GM18870 (cell line): ENCODE measurements around the gene MTF2.
"Not testable (repeated sequence)": the region's sequence is repeated elsewhere in the genome, so short reads cannot be mapped to it uniquely, and the experiment has no call there.

Experiments used
- ATAC-seq: cut with Tn5 transposase; IDR thresholded peaks from one replicate; pipeline ENCODE4 v1.9.1; 2021; ENCODE audit warnings: moderate library complexity; ENCODE audit not compliant: unreplicated experiment

The MTF2 gene

DNA sequence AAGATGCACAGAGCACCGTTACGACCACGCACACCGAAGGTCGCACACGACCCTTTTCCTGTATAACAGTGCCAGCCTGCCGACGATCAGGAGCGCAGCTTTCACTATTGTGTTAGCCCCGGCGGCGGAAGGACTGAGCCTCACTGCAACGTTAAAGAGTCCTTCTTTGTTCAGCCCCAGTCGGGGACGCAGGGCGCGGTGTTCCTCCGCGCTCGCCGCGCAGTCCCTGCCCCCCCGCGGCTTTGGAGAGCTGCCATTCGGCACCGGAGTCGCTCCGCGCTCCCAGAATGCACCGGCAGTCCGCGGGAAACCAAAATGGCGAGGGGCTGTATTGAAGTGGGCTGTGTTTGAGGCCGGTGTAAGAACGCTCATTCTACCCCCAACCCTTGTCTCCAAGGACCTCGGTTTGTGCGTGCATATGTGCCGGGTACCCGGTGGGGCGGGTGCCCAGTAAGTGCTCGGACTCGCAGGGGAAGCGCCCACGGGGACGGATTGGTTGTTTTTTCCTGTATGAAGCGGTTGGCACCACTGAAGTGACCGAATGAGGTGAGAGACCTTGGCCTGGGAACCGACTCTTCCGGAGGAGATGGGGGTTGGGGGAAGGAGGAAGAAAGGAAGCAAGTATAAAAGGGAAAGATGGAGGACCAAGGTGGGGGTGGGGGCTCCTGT is at the start of gene MTF2:
TSS of gene MTF2 (plus strand) at position 298 of the 669 bp plus-strand sequence. CDS start at position 542, 244 bp downstream.
- peak; percentile 46 for ATAC-seq

DNA sequence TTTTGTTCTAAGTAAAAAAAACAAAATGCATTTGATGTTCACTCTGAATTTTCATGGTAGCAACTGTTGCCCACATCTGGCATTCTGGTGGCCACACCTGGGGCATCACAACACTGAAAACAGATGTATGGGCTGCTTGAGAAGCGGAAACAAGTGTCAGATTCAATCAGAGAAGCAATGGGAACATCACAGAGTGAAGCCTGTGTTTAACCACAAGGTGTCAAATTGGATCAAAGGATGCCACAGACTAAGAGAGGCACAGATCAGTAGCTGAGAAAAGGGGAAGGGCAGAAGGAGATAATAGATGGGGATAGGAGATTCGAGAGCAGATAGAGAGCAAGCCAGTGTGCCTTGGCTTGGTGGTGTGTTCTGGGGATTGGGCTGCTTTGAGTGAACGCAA is 49.8 kb upstream of the MTF2 start:
- ATAC-seq = no peak

DNA sequence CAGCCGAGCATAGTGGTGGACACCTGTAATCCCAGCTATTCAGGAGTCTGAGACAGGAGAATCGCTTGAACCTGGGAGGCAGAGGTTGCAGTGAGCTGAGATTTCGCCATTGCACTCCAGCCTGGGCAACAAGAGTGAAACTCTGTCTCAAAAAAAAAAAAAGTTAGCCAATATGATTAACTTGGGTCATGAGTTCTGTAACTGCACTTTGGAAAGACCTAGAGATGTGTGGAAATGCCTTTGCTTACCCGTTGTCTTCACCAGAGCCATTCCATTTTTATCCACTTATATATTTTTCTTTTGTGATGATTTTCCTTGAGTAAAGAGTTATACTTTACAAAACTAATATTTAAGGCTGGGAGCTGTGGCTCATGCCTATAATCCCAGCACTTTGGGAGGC is 48.9 kb upstream of the MTF2 start:
- not testable (repeated sequence) for ATAC-seq

DNA sequence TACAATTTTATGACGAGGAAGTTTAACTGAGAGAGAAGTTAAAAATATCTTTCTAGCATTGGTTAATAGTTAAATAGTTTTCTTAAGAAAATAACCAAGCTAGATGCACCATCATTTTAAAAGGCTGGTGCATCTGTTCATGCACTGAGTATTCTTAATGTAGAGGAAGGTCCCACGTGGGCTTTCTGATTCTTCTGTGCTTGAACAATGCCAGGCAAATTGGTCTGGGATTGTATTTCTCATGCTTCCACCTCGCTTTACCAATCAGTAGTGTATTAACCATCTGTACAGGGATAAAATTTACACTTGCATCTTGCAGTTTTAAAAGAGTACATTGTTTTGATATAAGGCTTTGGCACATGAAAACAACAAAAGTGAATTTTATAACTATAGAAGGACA is 47.4 kb upstream of the MTF2 start:
- ATAC-seq = no peak

DNA sequence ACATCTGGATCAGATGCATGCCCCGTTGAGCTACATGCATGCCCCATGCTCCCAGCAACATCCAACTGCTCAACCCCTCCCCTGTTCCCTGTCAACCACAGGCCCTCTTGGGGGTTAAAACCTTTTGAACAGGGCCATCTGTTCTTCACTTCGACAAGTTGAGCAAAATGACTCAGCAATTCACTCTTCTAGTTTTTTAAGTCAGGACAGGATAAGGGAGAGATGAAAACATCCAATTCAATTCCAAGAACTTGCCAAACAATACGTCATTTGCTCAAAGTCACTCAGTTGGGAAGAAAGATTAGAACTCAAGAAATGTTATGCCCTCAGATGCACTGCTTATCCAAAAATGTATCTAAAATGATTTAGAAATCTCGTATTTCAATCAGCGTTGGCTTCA is 46.1 kb upstream of the MTF2 start:
- no peak for ATAC-seq

DNA sequence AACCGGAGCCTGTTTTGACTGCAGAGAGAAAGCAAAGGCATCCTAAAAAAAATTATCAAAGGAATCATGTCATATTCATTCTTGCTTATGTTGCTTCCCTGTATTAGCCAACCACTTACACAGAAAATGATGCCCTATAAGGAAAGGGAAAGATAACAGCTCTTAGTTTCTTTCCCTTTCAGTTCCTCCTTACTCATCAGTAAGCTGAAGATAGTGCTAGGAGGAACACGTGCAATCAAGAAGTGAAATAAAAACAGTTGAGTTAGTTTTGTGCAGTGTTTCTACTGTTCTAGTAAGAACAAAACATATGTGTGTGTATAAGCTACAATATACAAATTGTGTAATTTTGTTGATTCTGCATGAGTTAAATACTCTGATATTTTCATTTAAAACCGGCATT is 45.3 kb upstream of the MTF2 start:
- peak; percentile 79 for ATAC-seq

DNA sequence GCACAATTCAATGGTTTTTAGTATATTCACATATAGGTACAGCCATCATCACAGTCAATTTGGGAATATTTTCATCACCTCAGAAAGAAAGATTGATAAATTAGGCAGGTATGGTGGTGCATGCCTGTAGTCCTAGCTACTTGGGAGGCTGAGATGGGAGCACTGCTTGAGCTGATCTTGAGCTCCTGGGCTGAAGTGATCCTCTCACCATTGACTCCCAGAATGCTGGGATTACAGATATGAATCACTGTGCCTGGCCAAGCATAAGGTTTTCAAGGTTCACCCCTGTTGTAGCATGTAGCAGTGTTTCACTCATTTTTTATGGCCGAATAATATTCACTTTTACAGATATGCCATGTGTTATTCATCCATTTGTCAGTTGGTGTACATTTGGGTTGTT is 44.7 kb upstream of the MTF2 start:
- no peak for ATAC-seq

DNA sequence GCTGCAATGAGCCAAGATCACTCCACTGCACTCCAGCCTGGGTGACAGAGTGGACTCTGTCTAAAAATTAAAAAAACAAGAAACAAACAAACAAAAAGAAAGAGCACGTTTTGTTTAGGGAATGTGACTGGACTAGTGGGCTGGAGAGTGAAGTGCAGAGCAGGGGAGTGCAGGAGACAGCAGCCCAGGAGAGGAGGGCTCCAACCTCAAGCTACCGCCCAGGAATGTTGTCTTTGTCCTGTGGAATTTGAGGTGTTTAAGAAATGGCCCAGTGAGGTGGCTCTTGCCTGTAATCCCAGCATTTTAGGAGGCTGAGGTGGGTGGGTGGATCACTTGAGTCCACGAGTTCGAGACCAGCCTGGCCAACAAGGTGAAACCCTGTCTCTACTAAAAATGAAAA is 42.4 kb upstream of the MTF2 start:
- no peak for ATAC-seq

DNA sequence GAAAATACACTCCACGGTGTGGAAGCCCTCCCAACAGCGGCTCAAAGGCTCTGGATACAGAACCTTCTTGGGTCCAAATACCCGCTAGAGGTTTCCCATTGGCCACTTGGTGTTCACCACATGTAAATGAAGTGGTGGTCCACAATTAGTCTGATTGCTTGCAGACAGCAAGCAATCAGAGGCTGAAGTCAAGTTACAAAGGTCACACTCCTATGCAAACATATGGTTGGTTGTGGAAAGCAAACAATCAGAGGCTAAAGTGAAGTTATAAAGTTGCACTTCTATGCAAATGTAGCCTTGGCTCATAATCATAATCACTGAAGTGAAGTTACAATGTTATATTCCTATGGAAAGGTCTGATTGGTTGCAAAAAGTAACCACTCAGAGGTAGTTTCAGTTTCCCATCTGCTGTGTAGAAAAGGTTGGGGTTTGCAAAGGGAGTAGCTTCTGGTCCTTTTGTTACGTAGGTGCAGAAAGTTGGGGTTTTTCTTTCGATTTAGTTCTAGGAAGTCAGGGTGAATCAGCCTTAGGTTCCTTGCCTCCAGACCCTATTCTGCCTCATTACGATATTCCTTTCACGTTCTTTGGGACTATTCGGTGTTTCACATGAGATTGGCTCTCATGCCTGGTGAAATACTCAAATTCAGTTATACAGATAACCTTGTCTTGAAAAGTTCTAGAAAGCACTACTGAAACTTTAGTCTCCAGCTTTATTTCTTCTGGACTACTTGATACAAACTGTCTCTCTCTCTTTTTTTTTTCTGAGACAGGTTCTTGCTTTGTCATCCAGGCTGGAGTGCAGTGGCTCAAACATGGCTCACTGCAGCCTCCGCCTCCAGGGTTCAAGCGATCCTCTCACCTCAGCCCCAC is 36.7 kb upstream of the MTF2 start:
- ATAC-seq = peak; percentile 90

DNA sequence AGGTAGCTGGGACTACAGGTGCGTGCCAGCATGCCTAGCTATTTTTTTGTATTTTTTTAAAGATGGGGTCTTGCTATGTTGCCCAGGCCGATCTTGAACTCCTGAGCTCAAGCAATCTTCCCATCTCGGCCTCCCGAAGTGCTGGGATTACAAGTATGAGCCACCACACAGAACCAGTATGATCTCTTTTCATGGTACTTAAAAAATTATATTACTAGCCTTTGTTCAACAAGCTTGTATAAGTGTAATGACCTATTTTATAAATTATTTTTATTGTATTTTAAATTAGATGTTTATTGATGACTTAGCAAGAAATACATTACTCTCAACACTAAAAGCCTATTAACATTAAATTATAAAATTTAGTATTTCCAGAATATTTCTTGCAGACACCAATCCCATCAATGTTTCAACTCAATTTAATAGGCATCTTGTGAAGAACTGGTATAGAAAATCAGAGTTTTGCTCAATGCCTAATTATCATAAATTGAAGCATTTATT is 36.0 kb upstream of the MTF2 start:
- ATAC-seq = no peak

DNA sequence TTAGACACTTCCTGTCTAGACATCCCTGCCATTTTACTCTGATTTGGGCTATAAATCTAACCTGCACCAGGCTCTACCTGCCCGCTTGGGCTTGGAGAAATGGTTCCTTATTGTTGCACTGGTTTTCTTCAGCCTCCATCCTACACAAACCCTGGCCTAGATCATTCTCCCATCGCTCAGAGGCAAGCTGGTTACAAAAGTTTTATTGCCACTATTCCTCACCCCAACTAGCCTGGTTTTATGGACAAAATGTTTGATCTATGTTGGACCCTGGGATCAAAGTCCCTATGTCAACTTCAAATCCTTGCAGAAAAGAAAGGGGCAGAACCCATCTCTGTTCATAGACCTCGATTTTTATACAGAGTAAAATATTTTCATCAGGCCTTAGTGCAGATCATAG is 31.5 kb upstream of the MTF2 start:
- no peak for ATAC-seq

DNA sequence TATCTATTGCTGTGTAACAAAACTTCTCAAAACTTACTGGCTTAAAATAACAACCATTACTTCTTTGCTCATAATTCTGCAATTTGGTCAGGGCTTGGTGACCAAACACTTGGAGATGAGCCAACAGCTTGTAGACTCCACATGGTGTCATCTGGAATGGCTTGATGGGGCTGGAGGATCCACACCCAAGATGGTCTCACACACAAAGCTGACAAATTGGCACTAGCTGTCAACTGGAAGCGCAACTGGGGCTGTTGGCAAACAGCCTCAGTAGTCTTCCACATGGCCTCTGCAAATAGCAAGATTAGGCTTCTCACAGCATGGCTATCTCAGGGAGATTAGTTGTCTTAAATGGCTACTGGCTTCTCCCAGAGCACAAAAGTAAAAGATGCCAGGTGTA is 27.1 kb upstream of the MTF2 start:
- ATAC-seq = no peak

DNA sequence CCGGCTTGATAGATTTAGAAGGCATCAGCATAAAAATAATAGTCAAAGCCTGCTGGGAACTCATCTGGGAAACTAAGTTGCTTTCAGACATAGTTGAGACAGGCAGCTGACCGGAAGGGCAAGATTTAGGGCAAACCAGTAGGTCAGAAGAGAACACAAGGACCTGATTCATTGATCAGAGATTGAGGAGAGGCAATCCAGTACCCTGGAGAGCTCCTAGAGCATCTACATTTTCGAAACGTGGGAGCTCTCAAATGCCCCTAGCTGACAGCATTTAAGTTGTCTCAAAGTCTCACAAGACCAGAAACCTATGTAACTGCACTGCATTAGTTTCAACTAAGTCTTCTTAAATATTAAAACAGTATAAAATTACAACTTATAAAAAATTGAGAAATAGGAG is 22.9 kb upstream of the MTF2 start:
- ATAC-seq = no peak

DNA sequence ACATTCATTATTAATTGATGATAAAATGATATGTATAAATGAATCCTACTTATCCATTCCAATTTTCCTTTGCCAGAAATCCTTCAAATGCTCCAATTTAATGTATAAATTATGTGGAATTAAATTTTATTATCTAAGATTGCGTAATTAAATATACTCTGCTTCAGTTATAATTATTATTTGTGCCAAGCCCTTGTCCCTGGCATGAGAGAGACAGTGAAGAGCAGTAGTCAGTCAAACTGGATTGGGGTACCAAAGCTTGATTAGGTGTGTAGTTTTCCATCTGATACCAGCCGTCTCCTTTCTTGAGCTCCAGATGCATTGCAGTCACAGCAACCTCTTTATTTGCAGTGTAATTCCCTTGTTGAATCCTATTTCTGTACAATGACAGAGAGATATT is 22.4 kb upstream of the MTF2 start:
- ATAC-seq = no peak

DNA sequence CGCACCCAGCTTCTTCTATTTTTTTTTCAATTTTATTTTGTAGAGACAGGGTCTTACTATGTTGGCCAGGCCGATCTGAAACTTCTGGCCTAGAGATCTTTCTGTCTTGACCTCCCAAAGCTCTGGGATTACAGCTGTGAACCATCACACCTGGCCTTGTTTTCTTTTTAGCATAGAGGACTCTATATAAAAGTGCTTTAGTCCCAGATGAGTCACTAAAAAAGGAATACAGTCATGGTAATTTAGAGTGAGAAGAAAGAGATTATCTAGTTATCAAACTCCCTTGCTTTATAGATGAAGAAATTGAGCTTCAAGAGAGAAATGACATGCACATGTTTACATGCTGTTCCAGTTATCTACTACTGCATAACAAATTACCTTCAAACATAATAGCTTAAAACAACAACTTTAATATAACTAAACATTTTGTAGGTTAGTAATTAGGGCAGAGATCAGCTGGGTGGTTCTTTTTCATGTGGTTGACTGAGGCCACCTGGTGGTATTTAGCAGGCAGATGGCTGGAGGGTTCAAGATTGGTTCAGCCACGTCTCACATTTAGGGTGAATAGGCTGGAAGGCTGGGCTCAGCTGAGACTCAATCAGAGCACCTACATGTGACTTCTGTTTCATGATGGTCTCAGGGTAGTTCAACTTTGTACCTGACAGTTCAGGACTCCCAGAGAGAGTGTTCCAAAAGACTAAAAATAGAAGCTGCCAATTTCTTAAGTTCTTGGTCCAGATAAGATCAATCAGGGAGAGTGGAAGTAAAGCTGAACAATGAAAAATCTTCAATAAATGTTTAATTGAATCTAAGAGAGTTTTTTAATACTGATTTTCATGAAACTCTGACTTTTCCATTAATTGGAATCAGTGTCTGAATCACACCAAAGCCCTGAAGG is 16.9 kb upstream of the MTF2 start:
- ATAC-seq = peak; percentile 47

DNA sequence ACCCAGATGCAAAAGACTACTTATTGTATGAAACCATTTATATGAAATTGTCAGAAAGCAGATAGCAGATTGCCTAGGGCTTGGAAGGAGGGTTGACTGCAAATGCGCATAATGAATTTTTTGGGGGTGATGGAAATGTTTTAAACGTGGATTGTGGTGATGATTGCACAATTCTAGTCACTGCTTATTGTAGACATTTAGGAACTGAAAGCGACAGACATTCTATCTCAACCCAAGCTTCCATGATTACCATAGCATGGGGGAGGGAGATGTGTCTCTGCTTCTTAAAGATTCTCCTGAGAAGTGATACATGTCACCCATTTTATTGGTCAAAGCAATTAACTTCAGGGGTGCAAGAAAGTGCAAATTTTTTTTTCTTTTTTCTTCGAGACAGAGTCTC is 2.8 kb upstream of the MTF2 start:
- ATAC-seq = no peak

DNA sequence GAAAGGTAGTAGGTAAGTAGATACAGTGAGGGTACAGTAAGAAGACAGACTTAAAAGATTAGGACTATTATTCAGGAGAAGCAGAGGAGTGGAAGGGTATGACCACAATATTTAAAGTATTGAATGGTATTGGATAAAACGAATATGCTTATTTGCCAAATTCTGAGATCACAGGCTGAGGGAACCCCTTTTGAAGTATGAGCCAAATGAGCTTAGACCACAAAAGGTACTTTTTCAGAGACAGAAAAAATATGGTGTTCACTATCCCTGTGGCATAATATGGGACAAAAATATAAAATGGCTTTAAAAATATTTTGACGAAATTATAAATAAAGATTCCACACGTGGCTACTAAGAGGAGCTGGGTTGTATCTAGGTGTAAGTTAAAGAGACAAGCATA is 880 bp upstream of the MTF2 start:
- ATAC-seq = no peak

DNA sequence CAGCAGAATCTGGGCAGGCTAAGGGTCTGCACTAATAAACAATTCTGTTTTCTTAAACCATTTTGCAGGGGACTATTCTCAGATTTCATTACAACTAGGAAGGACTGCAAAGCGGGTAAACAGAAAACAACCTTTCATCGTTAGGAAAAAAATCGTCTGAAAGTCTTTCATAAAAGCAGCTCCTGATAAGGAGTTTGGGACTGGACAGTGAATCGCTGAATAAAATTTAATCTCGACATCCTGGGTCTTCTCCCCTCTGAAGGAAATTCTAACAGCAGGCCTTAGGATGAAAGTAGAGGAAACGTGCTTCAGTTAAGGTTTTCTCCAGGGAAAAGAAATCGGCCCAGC is 471 bp upstream of the MTF2 start:
- no peak for ATAC-seq

DNA sequence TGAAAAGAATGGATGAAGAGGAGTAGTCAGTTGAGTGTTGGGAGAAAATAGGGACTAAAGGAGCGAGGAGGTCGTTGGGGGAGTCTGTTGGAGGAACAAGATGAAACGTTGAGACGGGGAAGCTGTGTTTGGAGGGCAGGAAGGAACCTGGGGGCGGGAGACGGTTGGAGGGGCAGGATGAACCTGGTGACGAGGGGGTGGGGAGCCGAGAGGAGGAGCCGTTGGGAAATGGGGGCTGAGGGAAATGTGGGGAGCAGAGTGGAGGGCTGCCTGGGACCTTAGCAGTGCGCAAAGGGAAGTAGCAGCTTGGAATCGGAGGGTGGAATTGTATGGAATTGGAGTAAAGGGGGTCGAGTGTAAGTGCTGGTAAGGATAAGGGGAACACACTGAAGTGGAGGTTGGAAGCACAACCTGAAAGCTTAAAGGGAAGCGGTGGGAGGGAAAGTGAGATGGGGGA is 630 bp downstream of the MTF2 start:
- ATAC-seq = no peak

DNA sequence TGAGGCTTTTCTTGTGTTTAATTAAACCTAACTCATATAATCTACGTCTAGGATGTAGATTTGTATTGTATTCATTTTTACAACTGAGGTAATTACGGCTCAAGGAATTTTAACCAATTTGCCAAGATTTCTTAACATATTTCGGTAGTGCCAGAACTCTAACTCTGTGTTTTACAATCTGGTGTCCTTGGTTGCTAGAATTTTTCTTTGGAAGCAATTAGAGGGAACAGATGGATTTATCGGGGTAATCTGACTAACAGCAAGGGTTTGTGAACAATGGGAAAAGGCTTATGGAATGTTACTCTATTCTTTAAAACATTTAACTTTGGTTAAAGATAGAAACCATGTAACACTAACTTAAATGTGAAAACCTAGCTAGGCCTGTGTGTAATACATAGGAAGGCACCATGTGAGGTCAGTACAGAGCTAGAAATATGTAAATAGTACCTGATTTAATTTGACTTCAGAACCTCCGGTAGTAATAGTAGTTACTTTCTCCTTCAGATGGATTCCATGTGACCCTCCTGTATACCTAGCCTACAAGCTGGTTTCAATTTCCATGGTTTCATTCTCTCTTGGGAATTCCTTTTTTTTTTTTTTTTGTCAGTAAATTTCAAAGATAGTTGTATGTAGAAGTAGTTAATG is 1.2 kb downstream of the MTF2 start:
- peak; percentile 79 for ATAC-seq

DNA sequence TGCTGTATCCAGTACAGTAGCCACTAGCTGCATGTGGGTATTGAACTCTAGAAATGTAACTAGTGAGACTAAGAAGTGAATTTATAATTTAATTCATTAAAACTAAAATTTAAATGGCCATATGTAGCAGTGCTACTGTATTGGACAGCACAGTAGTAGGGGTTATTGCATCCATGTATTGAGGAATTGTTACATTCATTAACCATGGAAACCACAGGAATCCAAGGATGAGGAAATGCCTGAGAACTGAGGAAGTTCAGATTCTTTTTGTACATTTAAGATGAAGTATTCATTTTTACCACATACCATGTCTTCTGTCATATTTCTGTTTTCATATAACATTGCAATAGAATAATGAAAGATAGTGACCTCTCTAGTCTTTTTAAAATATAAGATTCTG is 2.6 kb downstream of the MTF2 start:
- no peak for ATAC-seq
